COLO668 (cell line): ENCODE measurements around the gene BCL2L13.
A peak's percentile ranks its signal among the peaks of the same experiment; 100 is the strongest.

Experiments used
- DNase-seq: peaks from one replicate; lab custom pipeline; 2025; ENCODE audit not compliant: unreplicated experiment; lab: John Stamatoyannopoulos, UW

Gene BCL2L13, protein sequence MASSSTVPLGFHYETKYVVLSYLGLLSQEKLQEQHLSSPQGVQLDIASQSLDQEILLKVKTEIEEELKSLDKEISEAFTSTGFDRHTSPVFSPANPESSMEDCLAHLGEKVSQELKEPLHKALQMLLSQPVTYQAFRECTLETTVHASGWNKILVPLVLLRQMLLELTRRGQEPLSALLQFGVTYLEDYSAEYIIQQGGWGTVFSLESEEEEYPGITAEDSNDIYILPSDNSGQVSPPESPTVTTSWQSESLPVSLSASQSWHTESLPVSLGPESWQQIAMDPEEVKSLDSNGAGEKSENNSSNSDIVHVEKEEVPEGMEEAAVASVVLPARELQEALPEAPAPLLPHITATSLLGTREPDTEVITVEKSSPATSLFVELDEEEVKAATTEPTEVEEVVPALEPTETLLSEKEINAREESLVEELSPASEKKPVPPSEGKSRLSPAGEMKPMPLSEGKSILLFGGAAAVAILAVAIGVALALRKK

GRCh38 chr22:17638432-17639246 lies at the start of gene BCL2L13:
TSS of gene BCL2L13 (plus strand) at chr22:17638757. CDS start at chr22:17655712, 16,955 bp downstream.
- peak; percentile 95 for DNase-seq

DNA sequence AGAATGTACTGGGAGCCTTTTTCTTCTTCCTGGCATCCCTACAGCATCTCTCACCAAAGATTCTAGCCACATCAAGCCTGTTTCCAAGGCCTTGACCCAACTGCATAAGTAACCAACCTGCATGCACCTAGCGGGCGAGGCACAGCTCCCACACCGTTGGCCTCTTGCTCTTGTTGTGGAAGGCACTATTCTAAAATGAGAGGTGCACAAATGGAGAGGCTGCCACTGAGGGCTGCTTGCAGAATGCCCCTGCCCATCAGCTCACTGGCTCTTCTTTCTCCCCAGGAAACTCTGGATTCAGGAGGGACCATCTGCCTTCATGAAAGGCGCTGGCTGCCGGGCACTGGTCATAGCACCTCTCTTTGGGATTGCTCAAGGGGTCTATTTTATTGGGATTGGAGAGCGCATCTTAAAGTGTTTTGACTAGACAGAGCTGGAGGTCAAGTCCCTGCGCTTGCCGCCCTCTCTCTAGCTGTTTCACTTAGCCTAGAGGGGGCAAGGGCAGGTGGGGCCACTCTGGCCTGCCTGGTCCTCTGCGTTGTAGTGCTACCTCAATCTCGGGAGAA lies 48.7 kb upstream of the BCL2L13 start:
- no peak for DNase-seq

DNA sequence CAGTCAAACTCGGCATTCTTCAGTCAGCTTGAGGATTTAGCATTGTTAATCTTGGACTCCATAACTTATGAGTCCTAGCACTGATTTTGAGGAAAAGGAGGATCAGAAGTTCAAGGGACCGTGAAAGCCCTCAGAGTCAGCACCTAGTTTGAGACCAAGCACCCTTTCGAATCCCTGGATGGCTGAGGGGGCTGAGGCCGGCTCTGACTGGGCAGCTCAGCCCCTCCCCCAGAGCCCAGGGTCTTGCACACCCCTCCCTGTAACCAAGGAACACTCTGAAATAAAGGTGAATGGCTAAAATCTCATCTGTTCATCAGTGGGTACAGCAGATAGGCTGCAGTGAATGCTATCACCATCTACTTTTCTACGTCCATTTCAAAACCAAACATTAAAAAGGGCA lies 48.0 kb upstream of the BCL2L13 start:
- DNase-seq, result no peak

- DNase-seq, result no peak
These were observed 46.4 kb upstream of the BCL2L13 start for GRCh38 chr22:17592201-17592600.

DNA sequence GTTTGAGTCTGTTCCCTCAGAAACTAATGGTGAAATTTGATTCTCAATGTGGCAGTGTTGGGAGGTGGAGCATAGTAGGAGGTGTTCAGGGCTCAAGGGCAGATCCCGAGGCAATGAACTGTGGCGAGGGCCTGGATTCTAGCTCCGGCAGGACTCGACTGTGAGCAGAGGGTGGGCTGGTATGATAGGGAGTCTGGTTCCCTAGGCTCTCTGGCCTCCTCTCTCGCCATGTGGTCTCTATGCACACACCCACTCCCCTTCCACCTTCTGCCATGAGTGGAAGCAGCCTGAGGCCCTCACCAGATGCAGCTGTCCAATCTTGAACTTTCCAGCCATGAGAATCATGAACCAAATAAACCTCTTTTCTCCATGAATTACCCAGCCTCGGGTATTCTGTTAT lies 42.3 kb upstream of the BCL2L13 start:
- no peak for DNase-seq

DNA sequence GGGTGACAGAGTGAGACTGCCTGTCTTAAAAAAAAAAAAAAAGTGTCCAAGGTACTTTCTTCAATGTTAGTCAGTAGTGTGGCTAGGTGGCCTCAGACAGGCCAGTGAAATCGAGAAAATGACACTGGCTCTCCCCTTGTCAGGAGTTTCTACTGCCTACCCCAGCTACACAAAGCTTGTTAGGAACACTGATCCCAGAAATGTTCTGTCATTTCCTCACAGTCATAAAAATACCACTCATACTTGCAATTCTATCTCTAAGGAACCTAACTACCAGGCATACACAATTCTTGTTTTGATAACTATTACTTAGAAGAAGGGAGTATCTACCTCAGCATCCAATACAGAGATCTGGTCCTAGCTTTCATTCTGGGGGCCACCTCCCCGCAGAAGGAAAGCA lies 41.3 kb upstream of the BCL2L13 start:
- DNase-seq, result no peak

DNA sequence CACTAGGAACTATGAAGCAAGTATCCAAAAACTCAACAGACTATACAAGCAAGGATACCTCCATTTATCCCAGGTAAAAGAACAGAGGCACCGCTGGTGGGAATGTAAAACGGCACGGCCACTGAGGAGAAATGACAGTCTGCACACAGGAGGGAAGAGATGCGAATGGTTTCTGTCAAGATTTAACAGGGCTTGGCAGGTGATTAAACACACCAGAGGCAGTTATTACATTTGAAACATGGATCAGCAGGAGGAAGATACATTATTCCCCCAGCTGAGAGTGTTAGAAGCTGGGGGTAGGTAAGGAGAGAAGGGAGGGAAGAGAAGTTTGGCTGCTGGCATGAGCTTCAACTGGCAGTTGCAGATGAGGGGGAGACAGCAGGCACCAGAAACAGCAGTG lies 40.2 kb upstream of the BCL2L13 start:
- DNase-seq, result no peak

- DNase-seq, result no peak
These were observed 37.5 kb upstream of the BCL2L13 start for GRCh38 chr22:17601031-17601430.

DNA sequence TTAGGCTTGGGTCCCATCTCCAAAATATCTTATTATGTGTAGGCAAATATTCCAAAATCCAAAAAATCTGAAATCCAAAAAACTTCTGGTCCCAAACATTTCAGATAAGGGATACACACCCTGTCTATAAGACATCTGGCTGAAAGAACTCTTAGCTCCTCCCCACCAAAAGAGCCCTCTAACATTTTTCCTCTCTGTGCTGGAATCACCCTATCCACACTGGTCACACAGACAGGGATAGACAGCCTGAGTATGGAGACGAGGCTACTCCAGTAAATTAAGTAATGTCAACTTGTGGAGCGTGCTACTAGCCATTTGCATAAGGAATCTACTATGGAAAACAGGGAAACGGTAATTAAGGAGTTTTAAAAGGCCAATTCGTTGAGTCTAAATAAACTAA lies 34.9 kb upstream of the BCL2L13 start:
- no peak for DNase-seq

DNA sequence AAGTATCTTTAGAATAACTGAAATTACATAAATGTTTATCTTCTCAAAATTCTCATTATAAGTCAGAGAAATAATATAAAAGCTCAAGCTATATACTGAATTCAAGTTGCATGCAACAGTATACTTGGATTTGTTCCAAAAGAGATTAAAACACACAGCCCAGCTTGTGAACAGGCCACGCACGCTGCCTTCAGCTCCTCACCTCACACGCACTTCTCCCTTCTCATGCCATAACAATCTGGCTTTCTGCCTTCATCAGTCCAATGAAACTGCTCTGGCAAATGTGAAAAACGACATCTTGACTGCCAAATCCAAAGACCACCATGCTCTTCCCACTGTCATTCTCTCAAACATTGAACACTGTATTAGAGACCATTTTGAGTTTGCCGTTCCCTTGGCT lies 32.1 kb upstream of the BCL2L13 start:
- DNase-seq, result no peak

DNA sequence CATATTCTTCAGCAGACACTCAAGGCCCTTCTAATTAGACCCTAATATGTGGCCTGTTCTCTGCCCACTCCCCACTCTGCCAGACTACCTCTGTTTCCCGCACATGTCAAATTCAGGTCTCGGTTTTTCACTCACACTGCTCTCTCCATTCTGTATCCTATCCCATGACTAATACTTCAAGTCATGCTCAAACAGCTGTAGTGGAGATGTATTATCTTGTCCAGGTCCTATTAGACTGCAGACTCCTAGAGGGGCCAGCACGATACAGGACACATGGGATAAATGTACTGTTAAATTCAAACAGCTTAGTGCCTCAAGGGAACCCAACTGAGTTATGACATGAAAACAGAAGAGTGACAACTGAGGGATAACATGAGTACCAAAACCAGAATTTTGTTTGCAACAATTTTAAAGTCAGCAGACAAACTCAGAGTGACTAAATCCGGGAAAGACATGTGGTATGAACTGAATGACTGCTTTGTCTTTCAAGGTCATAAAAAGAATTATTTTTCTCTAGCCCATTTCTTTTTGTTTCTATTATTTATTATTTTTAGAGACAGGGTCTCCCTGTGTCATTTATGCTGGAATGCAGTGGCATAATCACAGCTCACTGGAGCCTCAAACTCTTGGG lies 30.6 kb upstream of the BCL2L13 start:
- no peak for DNase-seq

DNA sequence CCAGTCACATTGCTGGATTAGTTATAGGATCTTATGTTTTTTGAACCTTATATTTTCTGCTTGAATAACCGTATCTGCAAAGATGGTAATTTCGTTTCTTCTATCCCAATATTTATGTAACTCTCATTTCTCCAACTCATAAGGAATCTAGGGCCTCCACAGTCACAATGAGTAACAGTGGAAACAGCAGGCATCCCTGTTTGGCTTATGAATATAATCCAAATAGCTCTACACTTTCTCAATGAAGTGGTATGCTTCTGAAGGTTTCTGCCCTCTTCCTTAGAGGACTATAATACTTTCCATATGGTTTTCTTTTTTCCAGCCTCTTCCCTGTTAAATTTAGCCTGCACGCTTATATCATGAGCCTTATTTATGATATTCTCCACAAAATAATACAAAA lies 26.5 kb upstream of the BCL2L13 start:
- no peak for DNase-seq

GRCh38 chr22:17613280-17613679 lies 25.3 kb upstream of the BCL2L13 start:
- no peak for DNase-seq

DNA sequence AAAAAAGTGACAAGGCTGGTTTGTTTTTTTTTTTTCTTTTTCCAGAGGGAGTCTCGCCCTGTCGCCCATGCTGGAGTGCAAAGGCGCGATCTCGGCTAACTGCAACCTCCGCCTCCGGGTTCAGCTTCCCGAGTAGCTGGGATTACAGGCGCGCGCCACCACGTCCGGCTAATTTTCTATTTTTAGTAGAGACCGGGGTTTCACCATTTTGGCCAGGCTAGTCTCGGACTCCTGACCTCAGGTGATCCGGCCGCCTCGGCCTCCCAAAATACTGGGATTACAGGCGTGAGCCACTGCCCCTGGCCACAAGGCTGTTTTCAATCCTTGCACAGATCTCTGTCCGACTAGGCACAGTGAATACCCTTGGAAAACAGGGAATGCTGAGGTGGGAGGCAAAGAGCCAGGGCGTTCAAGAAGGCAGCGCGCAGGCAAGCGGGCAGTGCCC lies 10.6 kb upstream of the BCL2L13 start:
- no peak for DNase-seq

- DNase-seq, result peak; percentile 94
These were observed 10.0 kb upstream of the BCL2L13 start, which contains the start of gene ATP6V1E1 for GRCh38 chr22:17628406-17629172. TSS of gene ATP6V1E1 (minus strand) at chr22:17628749. CDS start at chr22:17628635, 114 bp downstream.

DNA sequence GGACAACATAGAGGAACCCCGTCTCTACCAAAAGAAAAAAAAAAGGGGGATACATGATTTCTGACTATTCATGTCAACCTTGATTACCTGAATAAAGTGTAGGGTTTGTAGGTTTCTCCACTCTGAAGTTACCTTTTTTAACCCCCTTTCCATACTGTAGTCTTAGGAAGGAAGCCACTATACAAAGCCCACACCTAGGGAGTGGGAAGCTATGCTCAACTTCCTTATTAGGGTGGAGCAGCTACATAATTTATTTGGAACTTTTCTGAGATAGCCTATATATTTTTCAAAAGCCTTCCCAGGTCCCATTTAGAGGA lies 9.4 kb upstream of the BCL2L13 start:
- no peak for DNase-seq

GRCh38 chr22:17629641-17630040 lies 8.9 kb upstream of the BCL2L13 start:
- no peak for DNase-seq

DNA sequence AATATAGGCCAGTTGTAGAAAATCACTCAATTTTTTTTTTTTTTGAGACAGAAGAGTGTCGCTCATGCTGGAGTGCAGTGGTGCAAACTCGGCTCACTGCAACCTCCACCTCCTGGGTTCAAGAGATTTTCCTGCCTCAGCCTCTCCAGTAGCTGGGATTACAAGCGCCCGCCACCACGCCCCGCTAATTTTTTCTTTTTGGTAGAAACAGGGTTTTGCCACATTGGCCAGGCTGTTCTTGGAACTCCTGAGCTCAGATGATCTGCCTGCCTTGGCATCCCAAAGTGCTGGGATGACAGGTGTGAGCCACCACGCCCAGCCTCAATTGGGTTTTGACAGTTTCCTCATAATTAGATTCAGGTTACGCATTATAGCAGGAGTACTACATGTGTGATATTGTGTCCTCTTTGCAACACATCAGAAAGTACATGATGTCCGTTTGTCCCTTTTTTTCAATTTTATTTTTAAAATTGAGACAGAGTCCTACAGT lies 7.4 kb upstream of the BCL2L13 start:
- no peak for DNase-seq

- no peak for DNase-seq
These were observed 5.2 kb upstream of the BCL2L13 start for GRCh38 chr22:17633217-17633997.

- no peak for DNase-seq
These were observed 4.6 kb upstream of the BCL2L13 start for GRCh38 chr22:17633998-17634323.
